ENCODE data around the gene ARL4C. TPM values are rescaled to one million over a fixed set of nuclear protein-coding genes. Genes with fewer than 3 reads are reported as not detected.

ARL4C gene
- total and polyA plus RNA-seq, 2 of the 8 experiments (the other 6 are each of a cell fraction or from before 2014, with no cell fraction given) = 7.0 to 16.9 TPM

GRCh38 chr2:234467289-234467688 lies 29.6 kb downstream of the ARL4C start:
- no peak overlapping the region for H3K4me3 ChIP-seq (ENCODE audit: extremely low read depth in 1 of 4, insufficient read depth in 2 of 4, low read depth in 3 of 4, low read length in 4 of 4)
- no peak for FAIRE-seq
- H4K8ac ChIP-seq (ENCODE audit: extremely low read depth, insufficient read depth, low read length) = no peak overlapping the region
- H2BK12ac ChIP-seq (ENCODE audit: low read depth, low read length) = no peak overlapping the region
- no peak overlapping the region for H3K56ac ChIP-seq (replicated peaks; ENCODE audit: insufficient read length, low read depth, low read length)
- 98% methylated on average over 4 of the region's 4 CpGs; no CpG with 5 or more reads in 1 of the 2 experiments for WGBS, 2 experiments (ENCODE audit: extremely low coverage in 1 of 2, insufficient coverage in 1 of 2, insufficient read length in 1 of 2, insufficient replicate concordance in 2 of 2, low coverage in 1 of 2, low lambda C conversion rate in 2 of 2, missing lambda C conversion rate in 1 of 2)
- no peak overlapping the region for H2BK5ac ChIP-seq (ENCODE audit: low read depth, low read length)
- DNase-seq (ENCODE audit: low read depth in 1 of 2, low spot score in 2 of 2) = no peak
- no peaks in the 10 kb centered on the region for H3K23me2 ChIP-seq (ENCODE audit: low read depth, low read length)
- CTCF ChIA-PET (ENCODE audit: partially characterized antibody) = interaction anchor here (1.1 to 1.3 kb wide), 4 partner anchors 16 to 186 kb away, joined by 3 to 4 read pairs (median 3); no protein-coding TSS in a partner anchor
- H3K9me3 ChIP-seq (ENCODE audit: insufficient read depth in 2 of 2, low read depth in 1 of 2, low read length in 1 of 2) = no peaks in the 10 kb centered on the region; a peak in 1 of 4 replicates
- H3K4me2 ChIP-seq (ENCODE audit: insufficient read depth in 1 of 2, low read depth in 2 of 2, low read length in 2 of 2) = no peak overlapping the region
- H3K14ac ChIP-seq (ENCODE audit: insufficient read length) = no peak overlapping the region
- H4K20me1 ChIP-seq (replicated peaks in 1 of 2; ENCODE audit: control insufficient read depth in 1 of 2, insufficient read depth in 2 of 2, low read length in 2 of 2) = no peaks in the 10 kb centered on the region
- no peaks in the 10 kb centered on the region for H3K79me1 ChIP-seq (ENCODE audit: low read depth, low read length)
- H3K79me2 ChIP-seq (ENCODE audit: control insufficient read depth in 1 of 2, insufficient read depth in 2 of 2, low read length in 2 of 2) = no peaks in the 10 kb centered on the region
- no peak overlapping the region for H3K23ac ChIP-seq (ENCODE audit: insufficient read length)
- no peaks in the 10 kb centered on the region for H3K4me1 ChIP-seq (replicated peaks in 1 of 4; ENCODE audit: control insufficient read depth in 3 of 4, insufficient read depth in 4 of 4, low read length in 3 of 4)
- no peak overlapping the region for H3K4ac ChIP-seq (replicated peaks; ENCODE audit: insufficient read length, low read depth, low read length)
- H3K18ac ChIP-seq (ENCODE audit: extremely low read depth, low read length) = no peak overlapping the region
- H2AFZ ChIP-seq (ENCODE audit: low read length) = no peak overlapping the region
- H3K27ac ChIP-seq (ENCODE audit: low read depth, low read length) = no peak overlapping the region
- H2BK120ac ChIP-seq (replicated peaks; ENCODE audit: low read depth, low read length) = no peak overlapping the region
- no peak overlapping the region for H2BK20ac ChIP-seq (ENCODE audit: low read length)
- H3K27me3 ChIP-seq (replicated peaks in 1 of 4; ENCODE audit: control insufficient read depth in 3 of 4, extremely low read depth in 1 of 4, insufficient read depth in 3 of 4, low read length in 3 of 4) = no peaks in the 10 kb centered on the region
- no peak overlapping the region for H4K91ac ChIP-seq (replicated peaks; ENCODE audit: insufficient read length, low read length)
- POLR2A ChIA-PET (ENCODE audit: partially characterized antibody) = no interaction called here
- H4K5ac ChIP-seq (ENCODE audit: insufficient read length, low read depth, low read length) = no peak overlapping the region
- H2AK5ac ChIP-seq (ENCODE audit: low read depth, low read length) = no peak overlapping the region
- no peak overlapping the region for H3K9ac ChIP-seq (replicated peaks in 1 of 4; ENCODE audit: extremely low read depth in 1 of 4, low read depth in 3 of 4, low read length in 3 of 4)
- no peaks in the 10 kb centered on the region for H3K36me3 ChIP-seq (ENCODE audit: control insufficient read depth in 2 of 4, insufficient read depth in 4 of 4, low read length in 3 of 4)
- no peak overlapping the region for H2BK15ac ChIP-seq (ENCODE audit: low read length)
- no peak for TF ChIP-seq TAF7 (optimal IDR thresholded peaks at IDR 0.05; ENCODE audit: borderline replicate concordance, low read depth, low read length)
- TF ChIP-seq, protein P1, sequence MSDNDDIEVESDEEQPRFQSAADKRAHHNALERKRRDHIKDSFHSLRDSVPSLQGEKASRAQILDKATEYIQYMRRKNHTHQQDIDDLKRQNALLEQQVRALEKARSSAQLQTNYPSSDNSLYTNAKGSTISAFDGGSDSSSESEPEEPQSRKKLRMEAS (IDR thresholded peaks at IDR 0.05) = no peak
- no peak for TF ChIP-seq SRF (IDR thresholded peaks at IDR 0.05; ENCODE audit: low read depth, low read length)
- no peak for TF ChIP-seq SIRT6 (IDR thresholded peaks at IDR 0.05; ENCODE audit: low read length)
- TF ChIP-seq SP2 (IDR thresholded peaks at IDR 0.05; ENCODE audit: low read length) = no peak
- no peak for TF ChIP-seq EZH2 (IDR thresholded peaks at IDR 0.05; ENCODE audit: low read depth, low read length, severe bottlenecking)
- TF ChIP-seq SP1 (IDR thresholded peaks at IDR 0.05; ENCODE audit: low read depth, low read length) = no peak
- no peak for TF ChIP-seq RBBP5 (IDR thresholded peaks at IDR 0.05; ENCODE audit: borderline replicate concordance, low read depth, low read length)
- TF ChIP-seq EP300 (IDR thresholded peaks at IDR 0.05; ENCODE audit: borderline replicate concordance in 1 of 2, low read depth in 2 of 2, low read length in 2 of 2) = no peak
- no peak for TF ChIP-seq CBX8 (IDR thresholded peaks at IDR 0.05; ENCODE audit: borderline replicate concordance, low read depth, low read length)
- TF ChIP-seq ASH2L (IDR thresholded peaks at IDR 0.05; ENCODE audit: low read length) = no peak
- no peak for TF ChIP-seq CTBP2 (IDR thresholded peaks at IDR 0.05; ENCODE audit: borderline replicate concordance, insufficient read depth, insufficient read length, low read length)
- no peak for TF ChIP-seq ATF2 (IDR thresholded peaks at IDR 0.05; ENCODE audit: low read length)
